HG02759 (cell line): ENCODE measurements around the gene MFAP3.
"Not testable (repeated sequence)": the region's sequence is repeated elsewhere in the genome, so short reads cannot be mapped to it uniquely, and the experiment has no call there.

Experiments used
- ATAC-seq: cut with Tn5 transposase; IDR thresholded peaks from one replicate; pipeline ENCODE4 v1.9.1; 2021; ENCODE audit warnings: mild to moderate bottlenecking, moderate library complexity; ENCODE audit not compliant: unreplicated experiment

MFAP3 gene

GRCh38 chr5:154038707-154039457, at the start of gene MFAP3, which contains the start of gene FAM114A2:
TSS of gene MFAP3 (plus strand) at chr5:154038967. CDS start at chr5:154049723, 10,756 bp downstream.
TSS of gene FAM114A2 (minus strand) at chr5:154038910. CDS start at chr5:154034953, 3,957 bp downstream.
- ATAC-seq, result peak; percentile 98

DNA sequence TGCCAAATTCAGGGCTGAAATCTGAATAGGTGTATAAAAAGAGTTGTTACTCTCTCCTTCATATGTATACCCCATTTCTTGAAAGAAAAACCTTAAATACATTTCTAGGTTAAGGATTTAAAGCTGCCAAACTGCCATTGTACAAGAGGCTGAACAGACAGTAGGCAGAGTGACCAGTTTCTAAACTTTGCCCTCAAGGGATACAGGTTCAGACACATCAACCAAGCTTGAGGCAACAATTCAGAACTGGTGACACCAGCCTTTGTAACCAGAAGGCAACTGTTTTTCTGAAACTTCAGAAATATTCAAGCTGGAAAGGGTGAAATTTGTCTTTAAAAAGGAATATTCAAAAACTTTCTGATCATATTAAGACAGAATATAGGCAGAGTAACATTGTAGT, 47.6 kb upstream of the MFAP3 start:
- ATAC-seq, result no peak

DNA sequence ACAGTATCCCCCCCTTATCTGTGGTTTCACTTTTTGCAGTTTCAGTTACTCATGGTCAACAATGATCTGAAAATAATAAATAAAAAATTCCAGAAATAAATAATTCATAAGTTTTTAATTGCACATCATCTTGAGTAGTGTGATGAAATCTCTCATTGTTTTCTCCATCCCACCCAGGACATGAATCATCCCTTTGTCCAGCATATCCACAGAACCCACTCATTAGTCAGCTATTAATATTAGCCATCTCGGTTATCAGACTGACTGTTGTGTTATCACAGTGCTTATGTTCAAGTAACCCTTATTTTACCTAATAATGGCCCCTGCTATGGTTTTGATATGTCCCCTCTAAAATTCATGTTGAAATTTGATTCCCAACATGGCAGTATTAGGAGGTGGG, 40.8 kb upstream of the MFAP3 start:
- ATAC-seq, result no peak

GRCh38 chr5:153998768-153999167, 40.0 kb upstream of the MFAP3 start:
- ATAC-seq, result no peak

- ATAC-seq, result no peak
Observed at GRCh38 chr5:153999995-154000394, 38.8 kb upstream of the MFAP3 start.

DNA sequence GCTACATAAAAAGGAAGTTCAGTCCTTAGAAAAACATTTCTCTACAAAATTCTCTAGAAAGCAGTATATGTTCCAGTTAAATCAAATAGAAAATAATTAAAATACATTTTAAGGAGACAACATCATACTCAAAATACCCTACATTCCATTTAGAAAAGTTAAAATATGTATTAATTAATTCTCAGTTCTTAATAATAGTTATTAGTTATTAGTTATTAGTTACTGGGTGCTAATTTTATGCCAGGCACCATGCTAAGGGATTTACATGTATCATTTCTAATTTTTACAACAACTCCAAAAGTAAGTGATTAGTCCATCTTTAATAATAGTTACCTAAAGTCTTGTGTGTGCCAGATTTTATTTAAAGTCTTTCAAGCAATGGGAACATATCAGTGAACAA, 38.1 kb upstream of the MFAP3 start:
- ATAC-seq, result no peak

- no peak for ATAC-seq
Observed at GRCh38 chr5:154002093-154002492, 36.7 kb upstream of the MFAP3 start.

- no peak for ATAC-seq
Observed at GRCh38 chr5:154002511-154003020, 36.2 kb upstream of the MFAP3 start.

- ATAC-seq, result no peak
Observed at GRCh38 chr5:154005648-154006047, 33.1 kb upstream of the MFAP3 start.

DNA sequence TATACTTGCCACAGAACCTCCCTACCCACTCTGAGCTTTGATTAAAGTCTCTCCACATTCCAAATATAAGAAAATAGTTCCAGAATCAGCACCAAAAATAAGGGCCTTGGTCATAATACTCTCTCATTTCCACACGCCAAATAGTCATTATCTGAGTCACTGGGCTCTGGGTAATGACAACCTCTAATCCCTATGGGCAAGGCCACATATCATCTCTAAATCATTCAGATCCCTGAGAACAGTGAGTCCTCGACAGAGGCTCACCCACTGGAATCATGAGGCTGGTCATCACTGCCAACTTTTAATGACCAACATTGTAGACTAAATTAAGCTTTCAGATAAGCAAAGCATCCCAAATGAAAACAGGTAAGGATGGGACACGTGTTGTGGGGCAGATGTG, 28.1 kb upstream of the MFAP3 start:
- ATAC-seq, result no peak

DNA sequence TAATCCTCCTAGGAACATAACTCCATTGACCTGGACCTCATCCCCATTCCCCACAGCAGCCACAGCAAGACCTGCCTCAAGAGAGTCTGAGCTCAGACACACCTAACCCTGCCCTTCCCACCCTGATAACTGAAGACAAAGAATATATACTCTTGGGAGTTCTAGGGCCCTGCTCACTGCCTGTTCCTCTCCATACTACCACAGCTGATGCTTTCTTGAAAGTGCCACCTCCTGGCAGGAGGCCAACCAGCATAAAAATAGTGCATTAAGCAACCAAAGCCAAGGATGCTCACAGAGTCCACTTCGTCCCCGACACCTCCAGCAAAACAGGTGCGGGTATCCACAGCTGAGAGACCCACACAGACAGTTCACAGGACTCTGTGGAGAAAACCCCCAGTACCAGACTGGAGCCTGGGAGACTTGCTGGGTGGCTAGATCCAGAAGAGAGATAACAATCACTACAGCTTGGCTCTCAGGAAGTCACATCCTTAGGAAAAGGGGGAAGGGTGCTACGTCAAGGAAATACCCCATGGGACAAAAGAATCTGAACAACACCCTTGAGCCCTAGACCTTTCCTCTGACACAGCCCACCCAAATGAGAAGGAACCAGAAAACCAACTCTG, 23.6 kb upstream of the MFAP3 start:
- ATAC-seq, result no peak

GRCh38 chr5:154018919-154019318, 19.8 kb upstream of the MFAP3 start:
- ATAC-seq, result not testable (repeated sequence)

- no peak for ATAC-seq
Observed at GRCh38 chr5:154025951-154026350, 12.8 kb upstream of the MFAP3 start.

- ATAC-seq, result no peak
Observed at GRCh38 chr5:154031937-154032489, 6.8 kb upstream of the MFAP3 start.

GRCh38 chr5:154034944-154035343, 3.8 kb upstream of the MFAP3 start:
- ATAC-seq, result no peak

DNA sequence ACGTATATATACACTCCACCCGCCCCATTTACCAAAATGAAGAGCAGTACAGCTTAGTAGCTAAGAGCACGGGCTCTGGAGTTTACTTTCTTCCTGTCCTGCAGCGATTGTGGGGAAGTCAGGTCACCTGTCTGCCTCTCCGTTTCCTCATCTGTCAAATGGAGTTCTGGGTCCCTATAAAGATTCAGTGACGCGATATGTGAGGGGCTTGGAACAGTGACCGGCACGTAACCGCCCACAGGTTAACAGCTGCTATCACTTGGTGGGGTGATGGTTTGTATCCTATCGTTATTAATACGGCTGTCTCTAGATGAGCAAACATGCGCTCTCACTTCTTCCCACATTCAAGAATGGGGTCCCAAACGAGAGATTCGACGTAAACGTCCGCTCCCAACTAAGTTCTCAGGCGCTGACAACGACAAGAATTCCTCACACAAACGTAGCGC, 483 bp upstream of the MFAP3 start:
- peak; percentile 53 for ATAC-seq

DNA sequence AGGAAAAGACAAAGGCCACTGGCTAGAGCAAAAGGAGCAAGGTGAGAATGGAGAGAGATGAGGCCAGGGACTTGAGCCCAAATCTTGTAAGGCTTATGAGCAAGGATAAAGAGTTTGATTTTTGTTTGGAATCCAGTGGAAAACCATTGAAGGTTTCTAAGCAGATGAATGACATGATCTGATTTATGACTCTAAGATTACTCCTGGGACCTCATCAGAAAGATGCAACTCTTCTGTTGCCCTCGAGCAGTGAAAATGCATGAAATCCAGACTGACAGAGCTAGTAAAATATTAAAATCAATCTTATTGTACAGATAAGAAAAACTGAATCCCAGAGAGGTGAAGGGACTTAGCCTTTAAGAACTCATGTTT, 677 bp downstream of the MFAP3 start:
- ATAC-seq, result no peak

DNA sequence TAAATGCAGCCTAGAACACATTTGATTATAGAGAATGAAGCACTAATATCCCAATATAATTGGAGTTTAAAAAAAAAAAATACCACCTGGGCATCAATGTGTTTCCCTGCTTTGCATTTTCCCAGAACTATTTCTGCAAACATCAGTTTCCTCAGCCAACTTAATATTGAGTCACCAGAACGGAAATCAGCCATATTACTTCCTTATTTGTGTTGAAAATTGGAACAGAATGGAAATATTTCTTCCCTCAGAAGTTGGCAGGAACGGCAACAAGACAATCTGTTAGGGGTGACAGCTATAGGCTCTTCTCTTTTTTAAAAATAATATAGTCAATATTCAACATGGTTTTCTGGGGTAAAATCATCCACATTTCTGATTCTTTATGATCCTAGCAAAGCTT, 4.0 kb downstream of the MFAP3 start:
- ATAC-seq, result no peak

GRCh38 chr5:154044099-154044498, 5.3 kb downstream of the MFAP3 start:
- ATAC-seq, result no peak

DNA sequence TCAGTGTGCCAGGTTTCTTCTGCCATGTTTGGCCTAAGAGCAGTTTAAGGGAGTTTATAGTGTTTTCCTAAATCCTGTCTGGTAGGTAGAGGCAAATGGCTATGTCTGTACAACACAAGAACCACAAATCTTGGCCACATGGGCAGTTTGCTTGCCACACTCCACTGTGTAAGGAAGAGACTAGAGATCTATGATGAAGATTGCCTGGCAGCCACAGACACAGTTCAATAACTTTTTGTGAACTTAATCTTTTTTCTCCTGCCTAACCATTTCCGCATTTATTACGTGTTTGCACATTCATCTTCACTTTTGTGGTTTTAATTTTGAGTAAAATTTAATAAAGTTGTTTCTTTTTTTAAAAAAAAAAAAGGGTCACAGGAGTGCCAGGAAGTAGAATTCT, 5.8 kb downstream of the MFAP3 start:
- ATAC-seq, result no peak

GRCh38 chr5:154046486-154046885, 7.7 kb downstream of the MFAP3 start:
- no peak for ATAC-seq

DNA sequence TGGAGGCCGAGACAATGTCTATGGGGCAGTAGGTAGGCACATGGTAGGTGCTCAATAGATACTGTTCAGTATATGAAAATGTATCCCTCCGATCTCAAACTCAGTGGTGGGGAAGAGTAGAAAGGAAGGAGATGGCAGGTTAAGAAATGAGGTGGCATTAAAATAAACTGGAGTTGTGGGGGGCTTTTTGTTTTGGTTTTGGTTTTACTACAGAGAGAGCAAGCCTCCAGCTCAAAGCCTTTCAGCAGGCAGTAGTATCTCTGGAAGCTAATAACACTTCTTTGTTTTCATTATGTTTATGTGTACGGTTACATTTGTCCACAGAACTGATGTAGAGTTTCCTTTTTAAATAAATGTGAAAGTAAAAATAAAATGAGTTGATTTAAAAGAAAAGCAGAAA, 8.6 kb downstream of the MFAP3 start:
- no peak for ATAC-seq
